Measurements from ENCODE around the gene RNF43. TPM values are rescaled to one million over a fixed set of nuclear protein-coding genes. Genes with fewer than 3 reads are reported as not detected.

RNF43 gene
- total and polyA plus RNA-seq, 2 of the 13 experiments (the other 11 are each of a cell fraction or from before 2014, with no cell fraction given), result 31.0 to 53.4 TPM

- TF ChIP-seq IRF9 (CRISPR knock-in tag; IDR thresholded peaks at IDR 0.05; ENCODE audit: borderline replicate concordance), result no peak
- TF ChIP-seq ZUFSP (CRISPR knock-in tag; IDR thresholded peaks at IDR 0.05; ENCODE audit: borderline replicate concordance), result no peak
- TF ChIP-seq ZNF724P (CRISPR knock-in tag; IDR thresholded peaks at IDR 0.05; ENCODE audit: borderline replicate concordance), result no peak
- TF ChIP-seq DDIT3 (CRISPR knock-in tag; IDR thresholded peaks at IDR 0.05), result no peak
- no peak for TF ChIP-seq ELF4 (CRISPR knock-in tag; IDR thresholded peaks at IDR 0.05; ENCODE audit: borderline replicate concordance)
- no peak for TF ChIP-seq IKZF4 (CRISPR knock-in tag; IDR thresholded peaks at IDR 0.05; ENCODE audit: borderline replicate concordance, low read depth, not compliant biosample characterization)
- TF ChIP-seq GATAD1 (CRISPR knock-in tag; IDR thresholded peaks at IDR 0.05), result peak; percentile 9; the same call in 1 of the 2 replicates
- TF ChIP-seq ZFP36L2 (CRISPR knock-in tag; IDR thresholded peaks at IDR 0.05), result no peak
- no peak for TF ChIP-seq ZEB1 (IDR thresholded peaks at IDR 0.05; ENCODE audit: insufficient replicate concordance, low read depth)
- no peak for TF ChIP-seq SOX13 (IDR thresholded peaks at IDR 0.05)
- no peak; a peak in 1 of 4 replicates for TF ChIP-seq SOX13 (CRISPR knock-in tag; conservative IDR thresholded peaks at IDR 0.05 in 1 of 2, IDR thresholded peaks at IDR 0.05 in 1 of 2)
- no peak for TF ChIP-seq HMG20B (CRISPR knock-in tag; conservative IDR thresholded peaks at IDR 0.05)
- no peak for TF ChIP-seq SRY (CRISPR knock-in tag; IDR thresholded peaks at IDR 0.05)
- TF ChIP-seq PREB (CRISPR knock-in tag; IDR thresholded peaks at IDR 0.05), result no peak
- TF ChIP-seq PRDM4 (CRISPR knock-in tag; IDR thresholded peaks at IDR 0.05; ENCODE audit: borderline replicate concordance), result no peak
- TF ChIP-seq STAT5B (CRISPR knock-in tag; IDR thresholded peaks at IDR 0.05), result no peak
- TF ChIP-seq THAP11 (CRISPR knock-in tag; IDR thresholded peaks at IDR 0.05), result no peak; the same call in 1 of the 2 replicates
- TF ChIP-seq SRF (IDR thresholded peaks at IDR 0.05; ENCODE audit: low read depth, low read length), result no peak
- no peak for TF ChIP-seq PRDM15 (CRISPR knock-in tag; IDR thresholded peaks at IDR 0.05)
Observed at GRCh38 chr17:58415371-58416055, 1.8 kb downstream of the RNF43 start (continued).
